HG02970 (cell line): ENCODE data around the gene CCL23.
"Not testable (repeated sequence)": the region's sequence is repeated elsewhere in the genome, so short reads cannot be mapped to it uniquely, and the experiment has no call there.

Experiments used
- ATAC-seq: cut with Tn5 transposase; IDR thresholded peaks from one replicate; pipeline ENCODE4 v1.9.1; 2021; ENCODE audit warnings: mild to moderate bottlenecking, moderate library complexity, moderate number of reproducible peaks; ENCODE audit not compliant: unreplicated experiment, low FRiP score

The CCL23 gene

GRCh38 chr17:36017799-36018198 lies at the start of gene CCL23:
Gene CCL23, minus strand, starts transcription at chr17:36017972. Its CDS starts 75 bp downstream, at chr17:36017897.
- ATAC-seq = no peak

GRCh38 chr17:36066365-36066985 lies 48.7 kb upstream of the CCL23 start:
- no peak for ATAC-seq

DNA sequence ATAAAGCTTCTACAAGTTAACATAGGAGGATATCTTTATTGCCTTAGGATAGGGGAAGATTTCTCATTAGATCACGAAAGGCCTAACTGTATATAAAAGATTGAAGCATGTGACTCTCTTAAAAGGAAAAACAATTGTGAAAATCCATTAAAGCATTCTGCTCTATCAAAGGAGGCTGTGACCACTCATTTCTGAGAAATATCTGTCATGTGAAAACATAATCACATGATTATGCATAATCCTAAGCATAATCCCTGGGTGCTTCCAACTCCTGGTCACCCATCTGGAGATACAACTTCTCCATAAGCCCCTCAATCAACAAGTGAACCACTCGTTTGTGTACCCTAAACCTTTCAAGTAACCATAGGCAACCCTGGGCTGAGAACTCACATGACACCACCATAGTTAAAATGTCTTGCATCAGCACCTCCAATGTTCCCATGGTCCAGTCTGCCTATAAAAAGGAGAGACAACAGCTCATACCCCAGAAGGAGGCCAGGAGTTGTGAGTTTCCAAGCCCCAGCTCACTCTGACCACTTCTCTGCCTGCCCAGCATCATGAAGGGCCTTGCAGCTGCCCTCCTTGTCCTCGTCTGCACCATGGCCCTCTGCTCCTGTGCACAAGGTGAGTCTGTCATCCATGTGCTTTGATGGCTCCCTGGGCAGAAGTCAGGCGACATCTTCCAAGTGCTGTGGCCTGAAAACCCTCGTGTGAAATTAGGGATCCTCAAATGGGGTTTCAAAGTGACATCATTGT lies 46.2 kb upstream of the CCL23 start, which contains the start of gene CCL18:
CCL18 (plus strand) TSS at position 487 of the 756 bp plus-strand sequence; CDS start at position 558, 71 bp downstream.
- ATAC-seq = no peak

DNA sequence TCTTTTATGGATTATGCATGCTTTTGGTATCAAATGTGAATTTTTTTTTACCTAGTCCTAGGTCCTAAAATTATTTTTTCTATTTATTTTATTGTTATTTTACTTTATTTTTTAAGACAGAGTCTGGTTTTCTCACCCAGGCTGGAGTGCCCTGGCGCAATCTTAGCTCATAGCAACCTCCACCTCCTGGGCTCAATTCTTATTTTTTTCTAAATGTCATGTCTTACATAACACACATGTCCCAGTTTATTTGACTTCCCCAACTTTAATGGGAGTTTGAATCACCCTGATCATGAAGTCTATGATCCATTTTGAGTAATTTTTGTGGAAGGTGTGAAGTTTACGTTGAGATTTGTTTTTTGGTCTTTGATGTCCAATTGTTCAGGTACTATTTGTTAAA lies 43.0 kb upstream of the CCL23 start:
- no peak for ATAC-seq

DNA sequence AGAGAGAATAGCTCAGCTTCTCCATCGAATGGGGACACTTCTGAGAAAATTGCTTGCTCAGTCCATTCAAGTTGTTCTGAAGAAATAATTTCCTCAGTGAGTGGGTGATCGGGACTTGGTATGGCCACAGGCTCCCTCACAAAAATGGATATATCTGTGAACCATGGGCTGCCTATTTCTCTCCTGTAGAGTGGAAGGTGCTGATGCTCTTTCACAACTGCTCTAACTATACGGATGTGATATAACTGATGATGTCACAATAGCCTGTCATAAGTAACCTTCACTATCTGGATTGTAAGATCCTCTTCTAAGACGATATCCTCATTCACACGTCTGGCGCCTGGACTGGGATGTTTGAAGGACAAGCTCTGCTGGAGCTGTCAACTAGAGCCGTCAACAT lies 41.6 kb upstream of the CCL23 start:
- no peak for ATAC-seq

- no peak for ATAC-seq
Observed at GRCh38 chr17:36057911-36058310, 40.1 kb upstream of the CCL23 start.

GRCh38 chr17:36055921-36056520 lies 38.2 kb upstream of the CCL23 start:
- ATAC-seq = no peak

DNA sequence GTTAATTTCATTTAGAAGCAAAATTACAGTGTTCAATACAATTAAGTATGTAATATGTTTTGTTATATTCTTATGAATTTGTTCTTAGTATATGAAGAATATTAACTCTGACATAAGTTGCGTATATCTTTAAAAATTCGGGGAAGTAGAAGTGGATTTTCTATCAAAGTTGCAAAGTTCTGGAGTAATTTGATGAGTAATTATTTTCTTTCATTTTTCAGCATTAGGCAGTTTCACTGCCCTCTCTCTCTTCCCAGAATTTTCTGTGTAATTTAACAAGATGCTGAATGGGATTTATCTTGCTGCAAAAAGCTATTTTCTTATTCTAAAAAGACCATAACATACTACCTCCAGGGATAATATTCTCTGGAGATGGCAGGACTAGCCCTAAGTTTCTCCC lies 37.4 kb upstream of the CCL23 start:
- no peak for ATAC-seq

DNA sequence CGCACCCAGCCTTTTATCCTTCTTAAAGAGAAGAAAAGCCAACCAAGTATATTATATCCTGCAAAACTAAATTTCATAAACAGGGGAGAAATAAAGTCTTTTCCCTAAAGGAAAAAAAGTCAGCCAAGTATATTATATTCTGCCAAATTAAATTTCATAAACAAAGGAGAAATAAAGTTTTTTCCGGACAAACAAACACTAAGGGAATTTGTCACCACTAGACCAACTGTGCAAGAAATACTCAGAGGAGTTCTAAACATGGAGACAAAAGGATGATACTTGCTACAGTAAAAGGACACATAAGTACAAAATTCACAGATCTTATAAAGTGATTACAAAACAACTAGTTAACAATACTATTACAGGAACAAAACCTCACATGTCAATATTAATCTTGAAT lies 31.9 kb upstream of the CCL23 start:
- no peak for ATAC-seq

- no peak for ATAC-seq
Observed at GRCh38 chr17:36048066-36048465, 30.3 kb upstream of the CCL23 start.

- no peak for ATAC-seq
Observed at GRCh38 chr17:36036235-36036634, 18.5 kb upstream of the CCL23 start.

- no peak for ATAC-seq
Observed at GRCh38 chr17:36034127-36034526, 16.4 kb upstream of the CCL23 start.

GRCh38 chr17:36030956-36031355 lies 13.2 kb upstream of the CCL23 start:
- ATAC-seq = no peak

DNA sequence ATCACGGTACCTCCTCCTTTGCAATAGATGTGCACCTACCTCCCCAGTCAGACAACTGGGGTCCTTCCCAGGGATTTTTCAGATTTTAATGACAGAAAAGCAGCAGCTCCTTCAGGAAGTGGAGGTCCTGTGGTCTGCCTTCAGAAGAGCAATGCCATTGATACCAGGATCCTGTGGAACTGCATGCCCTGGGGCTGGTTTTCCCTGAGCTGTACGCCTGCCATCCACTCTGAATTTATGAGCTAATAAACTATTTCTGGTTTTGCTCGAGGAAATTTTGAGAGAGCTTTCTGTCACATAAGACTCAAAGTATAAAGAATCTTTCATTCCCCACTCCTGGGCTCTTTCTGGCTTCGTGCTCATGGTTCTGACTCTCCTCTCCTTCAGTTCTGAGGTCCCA lies 10.0 kb upstream of the CCL23 start:
- no peak for ATAC-seq

GRCh38 chr17:36024106-36024869 lies 6.5 kb upstream of the CCL23 start:
- ATAC-seq = no peak

DNA sequence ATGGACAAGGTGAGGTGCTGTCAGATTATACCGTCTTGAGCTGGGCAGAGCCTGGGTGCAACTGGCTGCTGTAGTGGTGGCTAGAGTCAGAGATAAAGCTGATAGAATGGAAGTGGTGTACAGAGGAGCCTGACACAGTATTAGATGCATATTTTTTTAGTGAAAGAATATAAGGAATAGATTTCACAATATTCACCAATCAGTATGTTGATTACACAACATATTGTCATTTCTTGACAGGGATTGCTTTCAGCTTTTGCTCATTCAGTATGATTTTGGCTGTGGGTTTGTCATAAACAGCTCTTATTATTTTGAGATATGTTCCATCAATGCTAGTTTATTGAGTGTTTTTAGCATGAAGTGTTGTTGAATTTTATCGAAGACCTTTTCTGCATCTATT lies 1.7 kb upstream of the CCL23 start:
- no peak for ATAC-seq

- no peak for ATAC-seq
Observed at GRCh38 chr17:36016555-36016954, 1.2 kb downstream of the CCL23 start.

GRCh38 chr17:36015895-36016294 lies 1.9 kb downstream of the CCL23 start:
- ATAC-seq = not testable (repeated sequence)

GRCh38 chr17:36014946-36015345 lies 2.8 kb downstream of the CCL23 start:
- ATAC-seq = no peak

GRCh38 chr17:36011201-36011600 lies 6.6 kb downstream of the CCL23 start:
- no peak for ATAC-seq
